HG02852 (cell line): ENCODE data around the gene CLN3.
"Not testable (repeated sequence)": the region's sequence is repeated elsewhere in the genome, so short reads cannot be mapped to it uniquely, and the experiment has no call there.

Experiments used
- ATAC-seq: cut with Tn5 transposase; IDR thresholded peaks from one replicate; pipeline ENCODE4 v1.9.1; 2021; ENCODE audit warnings: mild to moderate bottlenecking, moderate library complexity; ENCODE audit not compliant: unreplicated experiment

Gene CLN3

DNA sequence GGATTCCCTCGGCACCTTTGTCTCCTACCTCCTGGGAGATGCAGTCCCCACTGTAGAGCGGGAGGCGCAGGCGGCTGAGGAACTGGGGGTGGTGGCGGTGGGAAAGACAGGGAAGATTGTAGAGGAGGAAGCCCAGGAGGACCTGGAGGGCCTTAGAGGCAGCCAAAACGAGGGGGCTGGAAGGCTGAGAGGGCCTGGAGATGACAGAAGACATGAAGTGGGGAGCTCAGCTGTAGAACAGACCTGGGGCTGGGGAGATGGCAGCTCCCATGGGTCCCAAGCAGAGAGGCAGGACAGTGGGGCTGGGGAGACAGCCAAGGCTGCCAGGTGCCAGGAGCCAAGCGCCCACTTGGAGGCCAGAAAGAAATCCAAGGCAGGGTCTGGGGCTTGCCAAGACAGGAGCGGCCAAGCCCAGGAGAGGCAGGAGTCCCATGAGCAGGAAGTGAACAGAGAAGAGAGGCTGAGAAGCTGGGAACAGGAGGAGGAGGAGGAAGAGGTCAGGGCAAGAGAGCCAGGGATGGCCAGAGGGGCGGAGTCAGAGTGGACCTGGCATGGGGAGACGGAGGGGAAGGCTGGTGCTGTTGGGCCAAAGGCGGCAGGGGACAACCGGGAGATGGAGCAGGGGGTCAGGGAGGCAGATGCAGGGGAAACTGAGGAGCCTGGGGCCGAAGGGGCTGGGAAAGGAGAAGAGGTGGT, 3.4 kb upstream of the CLN3 start:
- ATAC-seq: no peak

DNA sequence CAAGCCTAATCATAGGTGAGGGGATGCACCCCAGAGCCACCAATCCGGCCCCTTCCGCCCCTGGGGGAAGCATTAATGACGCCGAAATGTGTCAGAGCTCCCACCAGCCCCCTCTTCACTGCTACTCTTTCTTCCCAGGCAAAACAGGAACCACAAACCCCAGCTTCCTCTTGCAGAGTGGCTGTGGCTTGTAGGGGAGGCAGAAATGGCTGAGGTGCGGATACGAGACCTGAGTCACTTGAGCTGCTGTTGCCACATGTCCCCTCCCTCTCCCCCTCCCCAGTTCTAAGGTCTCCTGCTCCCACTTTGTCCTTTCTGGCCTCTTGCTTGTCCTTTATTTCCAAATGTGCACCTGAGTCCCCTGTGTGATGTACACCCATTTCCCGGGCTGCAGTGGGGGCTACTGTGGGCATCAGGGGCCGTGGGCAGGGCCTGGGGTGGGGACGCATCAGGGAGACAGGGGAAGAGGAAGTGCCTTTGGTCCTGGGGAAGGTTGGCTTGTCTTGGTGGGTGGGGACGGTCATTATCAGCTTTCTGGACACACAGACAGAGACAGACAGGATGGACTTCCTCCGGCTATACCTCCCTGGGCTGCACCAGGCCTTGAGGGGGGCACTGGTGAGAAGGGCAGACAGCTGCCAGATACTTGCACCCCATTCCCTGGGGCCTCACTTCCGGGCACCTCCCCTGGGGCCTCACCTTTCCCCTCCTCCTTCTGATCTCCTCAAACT, 2.4 kb upstream of the CLN3 start, which contains the start of gene APOBR:
TSS of gene APOBR (plus strand) at position 523 of the 731 bp plus-strand sequence. CDS start at position 562, 39 bp downstream.
- ATAC-seq: peak; percentile 59

DNA sequence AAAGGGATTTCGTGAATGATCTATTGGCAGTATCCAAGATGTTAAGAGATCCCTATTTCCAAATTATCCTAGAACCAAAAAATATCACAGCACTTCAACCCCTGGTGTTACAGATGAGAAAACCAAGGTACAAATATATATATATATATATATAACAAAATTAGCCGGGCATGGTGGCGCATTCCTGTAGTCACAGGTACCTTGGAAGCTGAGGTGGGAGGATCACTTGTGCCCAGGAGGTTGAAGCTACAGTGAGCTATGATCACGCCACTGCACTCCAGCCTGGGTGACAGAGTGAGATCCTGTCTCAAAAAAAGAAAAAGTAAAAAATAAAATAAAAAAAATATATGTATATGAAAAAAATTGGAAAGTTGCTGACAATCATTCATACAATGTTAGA, 637 bp upstream of the CLN3 start:
- no peak for ATAC-seq

DNA sequence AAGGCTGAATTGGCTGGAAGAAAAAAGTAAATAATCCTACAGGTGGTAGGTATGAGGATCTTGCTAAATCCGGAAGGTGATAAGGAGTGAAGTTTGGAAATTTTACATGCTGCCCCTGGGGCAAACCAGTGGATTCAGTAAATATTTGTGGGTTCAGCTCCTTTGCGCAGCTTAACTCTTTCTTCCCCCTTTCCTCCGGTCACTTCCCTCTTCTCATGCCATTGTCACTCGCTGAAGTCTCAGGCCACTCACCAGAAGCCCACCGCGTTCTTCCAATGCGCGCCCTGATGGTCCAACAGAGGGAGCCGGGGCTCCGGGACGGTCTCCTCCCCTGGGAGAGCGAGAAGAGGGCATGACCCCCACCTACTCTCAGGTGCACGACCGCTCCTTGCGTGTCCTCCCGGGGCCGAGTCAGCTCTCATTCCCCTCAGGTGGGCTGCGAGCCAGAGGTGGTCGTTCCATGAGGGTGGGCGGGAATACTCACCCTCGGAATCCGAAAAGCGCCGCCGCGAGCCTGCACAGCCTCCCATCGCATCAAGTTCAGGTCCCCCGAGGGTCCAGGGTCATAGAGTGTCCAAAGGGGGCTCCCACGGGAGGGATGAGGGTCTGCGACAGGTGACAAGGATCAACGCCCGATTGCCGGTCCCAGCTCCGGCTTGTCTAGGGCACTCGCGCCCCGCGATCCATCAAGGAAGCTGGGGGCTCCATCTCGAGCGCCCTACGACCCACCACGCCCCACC, 474 bp downstream of the CLN3 start:
- ATAC-seq: no peak

DNA sequence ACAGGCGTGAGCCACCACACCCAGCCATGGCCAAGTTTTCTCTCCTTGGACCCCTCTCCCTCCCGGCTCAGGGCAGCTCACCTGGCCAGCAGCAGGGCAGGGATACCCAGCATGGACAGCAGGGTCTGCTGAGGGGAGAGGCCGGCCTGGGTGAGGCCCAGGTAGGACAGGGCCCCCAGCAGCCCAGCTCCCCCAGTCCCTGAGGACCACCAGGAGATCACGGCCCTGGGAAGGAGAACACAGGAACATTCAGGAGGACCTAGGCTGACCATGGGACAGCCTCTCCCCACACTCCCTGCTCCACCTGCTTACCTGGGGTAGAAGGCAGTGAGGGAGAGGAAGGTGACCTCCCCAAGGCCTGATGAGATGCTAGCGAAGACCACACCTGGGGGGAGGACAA, 5.6 kb downstream of the CLN3 start:
- no peak for ATAC-seq

DNA sequence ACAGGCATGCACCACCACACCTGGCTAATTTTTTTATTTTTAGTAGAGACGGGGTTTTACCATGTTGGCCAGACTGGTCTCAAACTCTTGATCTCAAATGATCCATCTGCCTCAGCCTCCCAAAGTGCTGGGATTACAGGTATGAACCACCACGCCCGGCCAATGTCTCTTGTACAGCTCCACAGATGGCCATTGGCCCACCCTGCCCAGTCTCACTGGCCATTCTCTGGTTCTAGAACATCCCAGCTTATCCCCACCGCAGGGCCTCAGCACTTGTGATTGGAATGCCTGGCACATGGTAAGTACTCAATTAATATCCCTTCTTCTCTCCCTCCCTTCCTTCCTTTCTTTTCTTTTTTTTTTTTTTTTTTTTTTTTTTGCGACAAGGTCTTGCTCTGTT, 8.5 kb downstream of the CLN3 start:
- ATAC-seq: not testable (repeated sequence)

DNA sequence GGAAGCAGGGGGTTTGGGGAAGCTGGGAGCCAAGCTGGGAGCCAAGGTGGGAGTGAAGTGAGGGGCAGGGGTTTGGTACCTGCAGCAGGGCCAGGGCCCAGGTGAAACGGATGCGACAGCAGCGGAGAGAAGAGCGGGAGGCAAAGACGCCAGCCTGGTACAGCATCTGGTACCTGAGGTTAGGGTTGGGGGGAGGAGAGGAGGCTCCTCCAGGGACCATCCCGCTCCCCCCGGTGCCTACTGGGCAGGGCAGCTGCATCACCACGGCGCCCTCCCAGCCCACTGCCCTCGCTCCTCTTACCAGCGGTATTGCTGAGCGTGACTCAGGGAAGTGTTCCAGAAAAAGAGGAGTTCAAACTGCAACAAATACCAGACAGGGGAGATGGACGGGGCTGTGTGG, 9.8 kb downstream of the CLN3 start:
- ATAC-seq: no peak

DNA sequence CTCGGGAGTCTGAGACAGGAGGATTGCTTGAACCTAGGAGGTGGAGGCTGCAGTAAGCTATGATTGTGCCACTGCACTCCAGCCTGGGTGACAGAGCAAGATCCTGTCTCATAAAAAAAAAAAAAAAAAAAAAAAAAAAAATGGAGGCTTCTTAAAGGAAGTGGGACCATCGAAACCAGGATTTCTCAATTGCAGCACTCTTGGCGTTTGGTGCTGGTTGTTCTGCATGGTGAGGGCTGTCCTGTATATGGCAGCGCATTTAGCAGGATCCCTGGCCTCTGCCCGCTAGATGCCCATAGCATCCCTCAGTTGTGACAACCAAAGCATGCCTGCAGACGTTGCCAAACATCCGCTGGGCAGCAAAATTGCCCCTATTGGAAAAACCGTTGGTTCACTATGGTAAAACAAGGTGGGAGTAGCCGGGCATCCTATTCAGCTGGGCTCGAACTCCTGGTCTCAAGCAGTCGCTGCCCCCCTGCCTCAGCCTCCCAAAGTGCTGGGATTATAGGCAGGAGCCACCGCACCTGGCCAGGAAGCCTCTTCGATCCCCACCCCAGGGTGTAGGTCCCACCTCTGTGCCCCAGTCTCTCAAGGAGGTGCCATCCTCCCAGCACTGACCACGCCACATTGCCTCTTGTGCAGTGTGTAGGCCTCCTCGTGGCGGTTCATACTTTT, 13.2 kb downstream of the CLN3 start:
- ATAC-seq: no peak

DNA sequence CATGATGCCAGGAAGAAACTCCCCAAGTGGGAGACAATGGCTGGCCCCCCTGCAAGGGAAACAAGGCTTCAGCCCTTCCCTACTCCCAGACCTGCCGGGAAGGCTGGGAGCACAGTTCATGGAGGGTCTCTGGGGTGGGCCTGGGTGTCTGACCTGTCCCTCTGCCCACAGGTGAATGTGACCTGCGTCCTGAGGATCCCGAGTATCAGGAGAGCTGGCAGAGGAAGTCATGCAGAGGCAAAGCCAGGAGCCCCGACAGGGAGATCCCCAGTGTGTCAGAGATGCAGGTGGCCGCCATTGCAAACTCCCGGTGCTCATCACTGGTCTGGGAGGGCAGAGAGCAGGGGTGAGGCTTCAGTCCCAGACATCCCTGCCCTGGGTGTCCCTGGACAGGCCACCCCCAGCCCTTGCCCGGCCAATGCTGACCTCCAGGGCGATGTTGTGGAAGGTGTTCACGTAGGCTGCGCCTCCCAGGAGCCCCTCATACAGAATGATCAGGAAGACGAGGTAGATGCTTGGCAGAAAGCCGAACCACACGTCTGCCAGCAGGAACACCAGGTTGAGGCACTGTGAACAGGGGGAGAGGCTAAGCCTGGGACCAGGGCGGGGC, 14.5 kb downstream of the CLN3 start:
- no peak for ATAC-seq

DNA sequence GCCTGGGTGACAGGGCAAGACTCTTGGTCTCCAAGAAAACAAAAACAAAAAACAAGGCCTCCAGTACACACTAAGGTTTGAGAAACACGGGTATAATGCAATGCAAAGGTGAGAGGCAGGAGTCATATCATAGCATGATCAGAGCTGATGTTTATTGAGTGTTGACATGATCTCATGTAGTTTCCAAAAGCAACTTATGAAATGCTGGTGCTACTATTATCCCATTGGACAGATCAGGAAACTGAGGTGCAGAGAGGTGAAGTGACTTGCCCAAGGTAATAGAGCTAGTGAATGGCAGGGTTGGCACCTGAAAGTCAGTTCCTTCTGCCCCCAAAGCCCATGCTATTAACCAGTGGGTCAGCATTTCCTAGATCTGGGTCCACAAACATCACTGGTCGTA, 16.7 kb downstream of the CLN3 start:
- no peak for ATAC-seq

DNA sequence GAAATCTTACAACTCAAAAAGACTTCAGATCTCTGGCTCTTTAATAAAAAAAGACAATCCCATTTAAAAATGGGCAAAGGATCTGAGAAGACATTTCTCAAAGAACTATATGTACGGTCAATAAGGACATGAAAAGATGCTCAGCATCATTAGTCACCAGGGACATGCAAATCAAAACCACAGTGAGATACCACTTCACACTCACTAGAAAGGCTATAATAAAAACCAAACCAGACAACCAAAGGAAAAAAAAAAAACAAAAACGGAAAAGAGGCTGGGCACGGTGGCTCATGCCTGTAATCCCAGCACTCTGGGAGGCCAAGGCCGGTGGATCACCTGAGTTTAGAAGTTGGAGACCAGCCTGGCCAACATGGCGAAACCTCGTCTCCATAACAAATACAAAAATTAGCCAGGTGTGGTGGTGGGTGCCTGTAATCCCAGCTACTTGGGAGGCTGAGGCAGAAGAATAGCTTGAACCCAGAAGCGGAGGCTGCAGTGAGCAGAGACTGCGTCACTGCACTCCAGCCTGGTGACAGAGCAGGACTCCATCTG, 18.1 kb downstream of the CLN3 start:
- ATAC-seq: no peak

DNA sequence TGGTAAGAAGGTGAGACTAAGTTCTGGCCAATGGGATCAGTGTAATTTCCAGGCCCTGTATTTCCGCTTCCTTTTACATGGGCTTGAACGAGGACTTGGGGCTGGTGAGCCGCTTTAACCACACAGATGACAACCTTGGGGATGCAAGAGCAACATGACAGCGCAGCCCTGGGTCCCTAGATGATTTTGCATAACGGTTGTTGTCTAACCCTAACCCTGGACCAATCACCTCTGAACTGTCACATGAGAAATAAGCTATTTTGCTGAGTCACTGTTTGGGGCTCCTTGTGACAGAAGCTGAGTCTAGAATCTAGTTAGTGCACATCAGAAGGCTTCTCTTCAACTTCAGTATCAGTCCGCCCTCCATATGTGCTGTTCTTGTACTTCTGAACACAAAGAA, 44.8 kb downstream of the CLN3 start:
- not testable (repeated sequence) for ATAC-seq

DNA sequence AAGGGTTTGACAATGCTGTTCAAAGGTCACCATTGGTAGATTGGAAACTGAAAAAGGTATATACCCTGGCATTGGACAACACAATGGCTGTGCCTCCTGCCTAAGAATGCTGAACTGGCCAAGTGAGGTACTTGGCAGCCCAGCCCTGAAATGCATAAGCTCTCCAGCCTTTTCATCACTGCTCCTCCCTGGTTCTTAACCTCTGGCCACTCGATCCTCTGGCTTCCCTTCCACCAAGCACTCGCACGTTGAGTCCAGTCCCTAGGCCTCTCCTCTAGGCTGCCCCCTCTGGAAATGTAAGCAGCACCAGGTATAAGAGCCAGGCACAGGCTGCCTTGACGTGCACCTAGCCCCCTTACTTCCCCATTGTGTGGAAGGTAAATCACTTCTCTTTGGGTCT, 45.5 kb downstream of the CLN3 start:
- not testable (repeated sequence) for ATAC-seq

DNA sequence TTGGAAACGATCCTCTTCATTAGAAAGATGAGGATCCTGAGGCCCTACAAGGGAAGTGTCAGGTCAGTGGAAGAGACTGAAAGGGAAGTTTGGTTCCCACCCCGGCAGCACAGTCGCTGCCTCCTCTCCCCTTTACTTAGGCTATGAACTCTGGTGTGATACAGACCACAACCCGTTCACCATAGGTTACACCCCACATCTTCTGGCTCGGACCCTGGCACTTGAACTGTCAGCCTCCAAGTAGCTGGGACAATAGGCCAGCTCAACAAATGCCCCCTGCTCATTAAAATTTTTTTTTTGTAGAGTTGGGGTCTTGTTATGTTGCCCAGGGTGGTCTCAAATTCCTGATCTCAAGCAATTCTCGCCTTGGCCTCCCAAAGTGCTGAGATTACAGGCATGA, 47.9 kb downstream of the CLN3 start:
- ATAC-seq: not testable (repeated sequence)

DNA sequence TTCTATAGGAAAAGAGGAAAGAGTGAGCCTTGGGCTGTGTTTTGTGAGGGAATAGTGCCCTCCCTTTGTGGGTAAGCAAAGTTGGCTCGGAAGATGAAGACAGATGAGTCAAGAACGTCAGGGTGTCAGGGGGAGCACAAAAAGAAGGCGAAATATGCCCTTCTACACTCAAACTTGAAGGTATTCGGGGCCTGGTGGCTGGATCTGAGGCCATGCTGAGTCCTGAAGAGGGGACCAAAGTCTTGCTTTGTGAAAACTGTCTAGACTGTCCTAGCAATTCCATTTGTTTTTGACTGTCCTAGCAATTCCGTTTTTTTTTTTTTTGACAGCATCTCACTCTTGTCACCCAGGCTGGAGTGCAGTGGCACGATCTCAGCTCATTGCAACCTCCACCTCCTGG, 53.0 kb downstream of the CLN3 start:
- ATAC-seq: not testable (repeated sequence)

DNA sequence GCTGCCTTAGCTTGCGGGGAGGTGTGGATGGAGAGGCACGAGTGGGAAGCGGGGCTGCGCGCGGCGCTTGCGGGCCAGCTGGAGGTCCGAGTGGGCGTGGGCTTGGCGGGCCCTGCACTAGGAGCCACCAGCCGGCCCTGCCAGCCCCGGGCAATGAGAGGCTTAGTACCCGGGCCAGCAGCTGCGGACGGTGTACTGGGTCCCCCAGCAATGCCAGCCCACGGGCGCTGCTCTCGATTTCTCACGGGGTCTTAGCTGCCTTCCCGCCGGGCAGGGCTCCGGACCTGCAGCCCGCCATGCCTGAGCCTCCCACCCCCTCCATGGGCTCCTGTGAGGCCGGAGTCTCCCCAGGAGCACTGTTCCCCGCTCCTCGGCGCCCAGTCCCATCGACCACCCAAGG, 56.5 kb downstream of the CLN3 start:
- ATAC-seq: not testable (repeated sequence)
